Middle frontal gyrus (tissue), 1 donor: ENCODE measurements around the gene LENEP.

Source experiments
- DNase-seq: peaks from one replicate; pipeline ENCODE4 v3.0.0-alpha.2; 2015; ENCODE audit warnings: low spot score; ENCODE audit errors: extremely low spot score

The LENEP gene

GRCh38 chr1:155026154-155026553 lies 32.8 kb downstream of the LENEP start:
- DNase-seq: no peak

GRCh38 chr1:155026588-155026987 lies 33.2 kb downstream of the LENEP start:
- no peak for DNase-seq

- DNase-seq: no peak
These were observed 36.3 kb downstream of the LENEP start for GRCh38 chr1:155029513-155030242.

DNA sequence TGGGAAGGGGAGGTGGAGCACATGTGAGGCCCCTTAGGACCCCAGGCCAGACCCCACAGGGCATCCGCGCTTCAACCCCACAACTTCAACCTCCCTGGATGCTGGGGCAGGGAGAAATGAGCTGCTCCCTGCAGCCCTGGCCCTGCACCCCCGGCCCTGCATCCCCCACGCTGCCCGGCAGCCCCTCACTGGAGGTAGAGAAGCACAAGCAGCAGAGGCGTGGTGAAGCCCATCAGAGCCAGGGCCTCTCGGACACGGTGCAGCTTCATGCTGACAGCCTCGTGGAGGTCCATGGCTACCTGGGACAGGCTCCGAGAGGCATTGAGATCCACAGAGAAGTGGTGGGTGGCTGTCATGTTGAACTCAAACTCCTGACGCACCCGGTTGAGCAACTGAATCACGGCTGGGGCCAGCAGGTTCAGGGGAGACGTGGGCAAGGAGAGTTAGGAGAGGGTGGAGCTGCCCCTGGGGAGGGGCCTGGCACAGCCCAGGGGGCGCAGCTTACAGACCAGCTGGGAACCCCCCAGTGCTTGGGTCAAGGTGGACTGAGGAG lies 36.9 kb downstream of the LENEP start:
- no peak for DNase-seq

- DNase-seq: no peak
These were observed 37.5 kb downstream of the LENEP start for GRCh38 chr1:155030899-155031298.

DNA sequence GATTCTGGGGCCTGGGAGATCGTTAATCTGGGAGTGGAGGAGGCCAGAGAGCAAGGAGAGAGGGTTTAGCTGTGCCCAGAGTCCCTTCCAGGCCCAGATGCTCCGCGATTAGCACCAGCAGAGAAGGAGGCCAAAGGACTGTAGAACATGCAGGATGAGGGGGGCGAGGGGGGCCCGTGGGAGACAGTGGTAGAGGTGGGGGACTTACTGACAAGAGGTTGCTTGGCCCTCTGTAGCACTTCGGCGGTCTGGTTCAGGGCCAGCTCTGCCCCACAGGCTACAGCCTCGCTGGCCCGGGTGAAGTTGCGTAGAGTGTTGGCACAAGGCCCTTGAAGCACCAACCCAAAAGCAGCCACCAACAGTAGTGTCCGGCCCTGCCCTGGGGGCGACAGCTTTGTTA lies 39.5 kb downstream of the LENEP start:
- no peak for DNase-seq

DNA sequence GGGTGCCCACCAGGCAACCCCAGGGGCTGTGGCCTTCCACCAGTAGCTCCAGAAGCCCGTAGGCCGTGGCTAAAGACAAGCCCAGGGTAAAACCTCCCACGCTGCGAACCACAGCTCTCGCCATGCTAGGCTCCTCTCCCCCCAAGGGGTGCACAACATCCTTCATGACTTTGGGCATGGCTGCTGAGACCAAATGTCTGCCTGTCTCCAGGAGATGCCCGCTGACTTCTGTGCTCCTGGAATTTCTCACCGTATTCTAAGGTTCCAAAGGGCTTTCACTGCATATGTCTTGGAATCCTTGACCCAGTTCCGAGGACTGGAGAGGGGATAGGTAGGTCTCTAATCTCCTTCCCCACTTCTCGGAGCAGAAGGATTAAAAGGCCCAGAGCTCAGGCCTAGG lies 40.1 kb downstream of the LENEP start, which contains the start of the genes DCST1 and DCST2:
TSS of gene DCST1 (plus strand) at position 301 of the 400 bp plus-strand sequence. CDS start 213 bp downstream, outside the sequence.
TSS of gene DCST2 (minus strand) at position 258 of the 400 bp plus-strand sequence. CDS start at position 178, 80 bp downstream.
- no peak for DNase-seq

DNA sequence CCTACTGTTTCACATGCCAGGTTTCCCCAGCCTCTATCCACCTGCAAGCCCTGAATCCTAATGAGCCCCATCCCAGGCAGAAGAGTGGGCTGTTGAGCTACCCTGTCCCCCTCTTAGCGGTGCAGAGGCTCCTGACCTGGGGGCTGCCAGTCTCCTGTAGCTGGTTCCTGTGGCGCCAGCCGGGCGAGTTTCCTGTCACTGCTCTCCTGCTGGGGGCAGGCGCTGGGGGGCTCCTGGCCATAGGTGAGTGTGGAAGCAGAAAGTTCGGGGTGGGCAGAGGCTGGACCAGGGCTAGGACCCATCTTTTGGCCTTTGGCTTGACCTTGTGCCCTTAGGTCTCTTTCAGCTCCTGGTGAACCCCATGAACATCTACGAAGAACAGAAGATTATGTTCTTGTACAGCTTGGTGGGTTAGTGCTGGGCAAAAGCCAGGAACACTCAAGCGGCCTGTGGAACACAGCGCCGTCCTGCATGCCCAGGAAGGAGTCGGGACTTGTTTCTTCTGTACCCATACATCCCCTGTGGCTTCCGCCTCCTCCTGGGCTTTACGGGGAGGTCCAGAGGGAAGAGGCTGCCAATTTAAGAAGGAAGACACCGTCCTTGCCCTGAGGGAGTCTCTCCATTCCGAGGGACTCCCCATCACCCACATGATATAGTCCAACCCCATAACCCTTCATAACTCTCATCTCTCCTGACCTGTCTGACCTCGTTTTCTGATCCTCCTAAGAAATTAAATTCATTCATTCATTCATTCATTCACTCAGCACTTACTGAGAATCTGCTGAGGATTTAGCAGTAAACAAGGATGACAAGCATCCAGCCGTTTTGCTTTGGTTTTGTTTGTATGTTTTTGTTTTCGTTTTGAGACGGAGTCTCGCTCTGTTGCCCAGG lies 41.2 kb downstream of the LENEP start:
- DNase-seq: no peak

DNA sequence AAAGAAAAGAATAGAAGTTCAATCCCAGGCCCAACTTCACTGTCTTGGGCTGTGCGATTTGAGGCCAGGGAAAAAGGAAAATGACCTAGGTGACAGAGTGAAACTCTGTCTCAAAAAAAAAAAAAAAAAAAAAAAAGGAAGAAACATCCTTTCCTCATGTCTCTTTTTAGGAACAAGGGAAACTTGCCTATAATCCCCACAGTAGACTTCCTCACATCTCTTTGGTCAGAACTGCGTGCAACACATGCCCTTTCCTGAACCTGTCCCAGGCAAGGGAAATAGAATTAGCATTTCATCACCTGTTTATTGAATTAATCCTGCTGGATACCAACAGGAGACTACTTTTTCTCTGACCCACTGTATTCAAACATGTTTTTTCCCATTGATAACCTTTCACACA lies 42.5 kb downstream of the LENEP start:
- DNase-seq: no peak

GRCh38 chr1:155037043-155037442 lies 43.7 kb downstream of the LENEP start:
- no peak for DNase-seq

- no peak for DNase-seq
These were observed 44.6 kb downstream of the LENEP start for GRCh38 chr1:155037851-155038441.

GRCh38 chr1:155038602-155039307 lies 45.4 kb downstream of the LENEP start:
- DNase-seq: no peak

- DNase-seq: no peak
These were observed 45.9 kb downstream of the LENEP start for GRCh38 chr1:155039308-155039669.

- no peak for DNase-seq
These were observed 47.1 kb downstream of the LENEP start for GRCh38 chr1:155040358-155041093.

DNA sequence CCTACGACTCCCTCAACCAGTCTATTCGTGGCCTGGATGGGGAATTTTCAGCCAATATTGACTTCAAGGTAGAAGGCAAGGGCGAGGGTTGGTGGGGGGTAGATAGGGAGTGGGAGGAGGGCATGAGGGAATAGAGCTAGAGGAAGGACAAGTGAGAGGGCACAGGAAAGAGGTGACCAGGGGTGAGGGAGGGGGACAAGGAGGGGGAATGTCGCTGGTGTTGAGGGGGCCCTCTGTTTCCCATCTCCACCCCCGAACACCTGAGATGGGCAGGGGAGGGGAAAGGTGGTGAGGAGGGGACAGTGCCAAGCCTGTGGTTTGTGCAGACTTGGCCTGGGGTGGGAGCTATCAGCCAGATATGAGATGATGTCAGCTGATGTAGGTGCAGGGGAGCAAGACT lies 49.4 kb downstream of the LENEP start:
- no peak for DNase-seq

GRCh38 chr1:155043301-155043702 lies 49.9 kb downstream of the LENEP start:
- no peak for DNase-seq

DNA sequence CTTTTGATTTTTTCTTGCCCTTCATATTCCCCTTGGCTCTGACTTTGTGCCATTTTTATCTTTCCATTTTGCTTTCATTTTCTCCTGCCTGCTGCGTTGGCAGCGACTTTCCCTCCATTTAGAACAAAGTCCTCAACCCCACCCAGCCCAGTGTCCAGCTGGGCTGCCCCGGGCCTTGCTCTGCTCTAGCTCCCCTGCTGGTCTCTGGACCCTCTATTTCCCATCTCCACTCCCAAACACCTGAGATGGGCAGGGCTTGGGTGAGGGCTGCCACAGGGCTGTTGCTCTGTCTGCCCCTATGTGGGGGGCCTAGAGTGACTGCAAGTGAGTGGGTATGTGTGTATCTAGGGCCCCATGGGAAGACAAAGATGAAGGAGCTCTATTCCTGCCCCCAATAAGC lies 50.4 kb downstream of the LENEP start:
- no peak for DNase-seq
